H1 (cell line): ENCODE results near the gene MAPKAPK5. TPM values are rescaled to one million over a fixed set of nuclear protein-coding genes. Genes with fewer than 3 reads are reported as not detected.

ENCODE experiments used
- BRCA1 ChIP-seq: IDR thresholded peaks from 2 replicates; pipeline ENCODE4 v1.6.1; 2012; ENCODE audit warnings: low read depth, low read length, improper control_type of control experiment
- CBX5 ChIP-seq: fragments of 300-800, 300-1000 bp; sonication (generic); IDR thresholded peaks from 2 replicates; pipeline ENCODE4 v1.7.1; 2016; ENCODE audit warnings: antibody characterized with exemption, low read length, low read depth
- CHD7 ChIP-seq: fragments of 300-600 bp; sonication (generic); IDR thresholded peaks from 2 replicates; pipeline ENCODE4 v1.7.1; 2012; ENCODE audit warnings: low read length, moderate library complexity, mild to moderate bottlenecking, inconsistent platforms; ENCODE audit not compliant: insufficient replicate concordance
- JUND ChIP-seq: IDR thresholded peaks from 2 replicates; pipeline ENCODE4 v1.6.1; 2011; ENCODE audit warnings: mild to moderate bottlenecking, improper control_type of control experiment, low read length
- KDM5A ChIP-seq: fragments of 200-600 bp; IDR thresholded peaks from 2 replicates; pipeline ENCODE4 v1.7.1; 2012; ENCODE audit warnings: mild to moderate bottlenecking, low read length, inconsistent platforms, mixed read lengths
- RAD21 ChIP-seq, 2 experiments: IDR thresholded peaks in 1 of 2; conservative IDR thresholded peaks in 1 of 2; 2 replicates each; pipeline ENCODE4 v1.6.1; 2011; ENCODE audit warnings: low read depth in 2 of 2, low read length in 2 of 2, improper control_type of control experiment in 1 of 2, inconsistent platforms in 1 of 2, mild to moderate bottlenecking in 1 of 2, moderate library complexity in 1 of 2
- RBBP5 ChIP-seq: IDR thresholded peaks from 2 replicates; pipeline ENCODE4 v1.7.1; 2012; ENCODE audit warnings: low read depth, mild to moderate bottlenecking, inconsistent platforms, low read length, moderate library complexity, borderline replicate concordance
- RXRA ChIP-seq: IDR thresholded peaks from 2 replicates; pipeline ENCODE4 v1.6.1; 2011; ENCODE audit warnings: low read depth, mild to moderate bottlenecking, low read length, moderate library complexity; ENCODE audit not compliant: insufficient read depth
- SAP30 ChIP-seq: fragments of 300-600 bp; sonication (generic); IDR thresholded peaks from 2 replicates; pipeline ENCODE4 v1.7.1; 2012; ENCODE audit warnings: low read length, moderate library complexity, mild to moderate bottlenecking, inconsistent platforms; ENCODE audit not compliant: insufficient read depth, insufficient replicate concordance
- SIRT6 ChIP-seq: IDR thresholded peaks from one replicate; pipeline ENCODE4 v1.7.1; 2012; ENCODE audit warnings: low read length, inconsistent platforms
- SP2 ChIP-seq: IDR thresholded peaks from 2 replicates; pipeline ENCODE4 v1.6.1; 2012; ENCODE audit warnings: mild to moderate bottlenecking, low read length, inconsistent platforms
- TEAD4 ChIP-seq: IDR thresholded peaks from 2 replicates; pipeline ENCODE4 v1.6.1; 2012; ENCODE audit warnings: low read depth, low read length, inconsistent platforms, mixed read lengths
- polyA plus RNA-seq, 7 experiments: library from polyadenylated mRNA; depleted of rRNA in 3 of 7; stranded (reverse) in 5 of 7; unstranded in 2 of 7; fragments of >200 nt in 5 of 7; fragments of 200-250 nt in 2 of 7; gene quantifications; 1 replicate in 5 of 7; 2 replicates in 1 of 7; 4 replicates in 1 of 7; pipeline versions ENCODE4 v1.2.1 to v1.2.3, GENCODE V29; 2011 to 2013; ENCODE audit warnings: missing spikeins in 2 of 7, mixed read lengths in 2 of 7
- total RNA-seq: library from RNA; stranded (reverse); fragmentation: NEBNext Ultra II Directional; extraction: Animal tissue kit (Norgen Biotek cat#: 25700); gene quantifications from 2 replicates; pipeline ENCODE4 v1.2.1, GENCODE V29; 2021

The MAPKAPK5 gene
- total and polyA plus RNA-seq, 2 of the 8 experiments (the other 6 are each of a cell fraction or from before 2014, with no cell fraction given), result 40.0 to 91.5 TPM

- TF ChIP-seq CHD7 (no peak), BRCA1 (no peak), RBBP5 (no peak), SP2 (no peak), JUND (no peak), RAD21 (IDR thresholded peaks at IDR 0.05 in 1 of 2, conservative IDR thresholded peaks at IDR 0.05 in 1 of 2; ENCODE audit: low read depth in 2 of 2, low read length in 2 of 2) (no peak), TEAD4 (no peak), CBX5 (no peak), RXRA (no peak), SIRT6 (no peak), KDM5A (no peak), SAP30 (no peak)
- TF ChIP-seq, all 59 proteins: peak for 0
These were observed 14.1 kb upstream of the MAPKAPK5 start (continued) for GRCh38 chr12:111827907-111828306.
